ENCODE data around the gene CSTF1. TPM values are rescaled to one million over a fixed set of nuclear protein-coding genes. Genes with fewer than 3 reads are reported as not detected.

CSTF1 gene
- total RNA-seq (2014; rRNA removed; shearing (Covaris generic)): 71.1 and 100 TPM in 2 replicates

DNA sequence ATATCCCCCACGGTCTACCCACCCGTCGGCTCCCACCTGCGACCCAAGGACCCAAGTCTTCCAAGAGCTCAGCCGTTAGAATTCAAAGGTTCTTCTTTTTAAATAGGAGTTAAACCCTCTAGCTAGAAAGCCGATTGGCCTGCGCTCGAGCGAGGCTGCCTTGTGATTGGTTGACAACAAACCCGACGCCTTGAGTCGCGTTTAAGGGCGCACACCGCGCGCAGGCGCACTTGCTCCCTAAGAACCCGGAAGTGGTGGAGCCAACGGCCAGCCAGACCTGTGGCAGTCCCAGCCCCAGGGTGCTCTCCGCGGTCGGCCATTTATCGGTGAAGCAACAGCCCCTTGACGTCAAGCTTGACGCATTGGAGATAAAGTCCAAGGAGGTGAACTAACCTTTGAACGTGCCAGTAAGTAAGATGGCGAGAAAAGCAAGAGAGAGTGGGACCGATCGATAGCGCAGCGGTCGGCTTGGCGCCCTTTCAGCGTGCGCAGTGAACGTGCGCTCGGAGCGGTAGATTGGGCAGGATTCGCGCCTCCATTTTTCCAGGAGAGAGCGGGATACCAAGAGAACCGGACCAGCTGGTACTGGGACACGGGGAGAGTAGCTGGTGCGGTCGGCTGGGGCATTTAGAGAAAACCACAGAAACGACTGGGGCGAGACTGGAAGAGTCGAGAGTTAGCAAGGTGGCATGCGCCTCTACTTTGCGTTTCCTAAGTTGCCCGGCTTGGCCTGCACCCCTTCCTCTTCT lies at the start of gene CSTF1, which contains the start of gene AURKA:
CSTF1 (plus strand) TSS at position 514 of the 749 bp plus-strand sequence. CDS start 2,908 bp downstream, outside the sequence.
AURKA (minus strand) TSS at position 84 of the 749 bp plus-strand sequence. CDS start 4,018 bp downstream, outside the sequence.
- Histone ChIP-seq H3K27me3 (ENCODE audit: control insufficient read depth, insufficient read depth, low read length) (no peaks in the 10 kb centered on the region), H3K4me3 (ENCODE audit: insufficient read depth, low read depth, low read length) (peak within 1 kb of the TSS; percentile 100), H3K36me3 (replicated peaks; ENCODE audit: control insufficient read depth, insufficient read depth, low read length) (peaks cover 33% of the 10 kb centered on the region)
- DNase-seq: peak; percentile 98

DNA sequence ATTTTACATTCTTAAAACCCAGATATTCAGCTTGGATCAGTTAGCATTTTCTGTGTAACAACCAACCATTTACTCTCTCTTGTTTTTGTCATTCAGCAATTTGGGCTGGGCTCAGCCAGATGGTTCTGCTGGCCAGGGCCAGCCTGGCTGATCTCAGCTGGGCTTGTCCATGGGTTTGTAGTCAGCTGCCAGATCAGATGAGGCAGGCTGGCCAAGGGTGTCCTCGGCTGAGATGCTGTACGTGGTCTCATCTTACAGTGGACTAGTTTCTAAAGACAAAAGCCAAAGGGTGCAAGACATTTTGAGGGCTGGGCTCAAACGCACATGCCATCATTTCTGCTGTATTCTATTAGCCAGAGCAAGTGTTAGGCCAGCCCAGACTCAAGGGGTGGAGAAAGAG lies 49.7 kb upstream of the CSTF1 start:
- H3K4me3 ChIP-seq (ENCODE audit: insufficient read depth, low read depth, low read length): no peak overlapping the region
- peaks cover 34% of the 10 kb centered on the region for H3K27me3 ChIP-seq (ENCODE audit: control insufficient read depth, insufficient read depth, low read length)
- H3K36me3 ChIP-seq (replicated peaks; ENCODE audit: control insufficient read depth, insufficient read depth, low read length): no peaks in the 10 kb centered on the region
- no peak for DNase-seq

DNA sequence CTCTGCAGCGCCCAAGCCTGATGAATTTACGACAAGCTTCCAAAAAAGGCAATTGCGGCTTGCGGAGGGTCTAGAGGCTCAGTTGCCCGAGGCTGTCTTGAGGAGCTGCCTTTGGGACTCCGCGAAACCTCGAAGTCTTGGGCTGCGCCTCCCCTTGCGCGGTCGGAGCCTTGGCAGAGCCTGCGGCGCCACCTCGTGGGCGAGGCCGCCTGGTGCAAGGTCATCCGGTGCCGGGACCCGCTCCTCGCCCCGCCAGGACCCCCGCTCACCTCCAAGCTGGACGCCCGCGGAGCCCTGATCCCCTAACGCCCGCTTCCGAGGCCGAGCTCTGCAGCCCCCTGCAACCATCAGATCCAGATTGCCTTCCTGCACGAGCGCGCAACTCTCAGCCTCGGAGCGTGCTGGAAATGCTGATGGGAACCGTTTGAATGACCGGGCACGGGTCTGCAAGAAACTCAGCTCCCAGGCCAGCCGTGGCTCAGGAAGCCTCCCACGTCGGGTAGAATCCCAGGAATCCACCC lies 48.5 kb upstream of the CSTF1 start:
- Histone ChIP-seq H3K36me3 (replicated peaks; ENCODE audit: control insufficient read depth, insufficient read depth, low read length) (no peaks in the 10 kb centered on the region), H3K27me3 (ENCODE audit: control insufficient read depth, insufficient read depth, low read length) (peaks cover 34% of the 10 kb centered on the region), H3K4me3 (ENCODE audit: insufficient read depth, low read depth, low read length) (peak overlapping the region; percentile 17)
- DNase-seq: peak; percentile 95

GRCh38 chr20:56345911-56346310 lies 46.5 kb upstream of the CSTF1 start:
- H3K27me3 ChIP-seq (ENCODE audit: control insufficient read depth, insufficient read depth, low read length): peaks cover 40% of the 10 kb centered on the region
- H3K4me3 ChIP-seq (ENCODE audit: insufficient read depth, low read depth, low read length): no peak overlapping the region
- H3K36me3 ChIP-seq (replicated peaks; ENCODE audit: control insufficient read depth, insufficient read depth, low read length): no peaks in the 10 kb centered on the region
- DNase-seq: no peak

DNA sequence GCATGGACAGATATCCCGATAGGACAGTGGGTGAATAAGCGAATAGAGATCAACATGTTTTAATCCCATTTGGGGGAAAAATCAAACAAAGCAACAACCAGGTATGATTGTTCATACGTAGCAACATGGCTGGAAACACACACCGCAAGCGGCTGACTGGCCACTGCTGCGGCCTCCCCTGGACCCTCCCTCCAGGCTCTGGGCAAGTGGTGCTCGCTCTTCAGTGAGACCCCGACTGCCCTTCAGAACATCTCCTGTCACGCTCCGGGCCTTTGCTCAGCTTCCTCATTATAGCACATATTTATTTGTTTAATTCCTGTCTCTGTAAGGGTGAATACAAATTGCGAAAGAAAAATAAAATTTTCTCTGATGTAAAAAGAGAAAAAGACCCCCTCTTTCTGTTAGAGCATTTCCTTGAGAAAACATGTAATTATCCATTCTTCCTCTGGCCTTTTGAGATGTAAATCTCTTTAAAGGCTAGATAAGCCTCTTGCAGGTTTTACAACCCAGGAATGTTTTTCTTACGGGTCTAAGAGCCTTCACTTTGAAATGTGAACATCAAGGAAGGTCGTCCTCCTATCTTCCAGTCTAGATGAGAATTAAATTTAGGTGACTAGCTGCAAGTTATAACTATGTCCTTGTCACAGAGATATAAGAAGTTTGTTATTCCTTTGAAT lies 44.7 kb upstream of the CSTF1 start:
- no peaks in the 10 kb centered on the region for H3K36me3 ChIP-seq (replicated peaks; ENCODE audit: control insufficient read depth, insufficient read depth, low read length)
- peaks cover 40% of the 10 kb centered on the region for H3K27me3 ChIP-seq (ENCODE audit: control insufficient read depth, insufficient read depth, low read length)
- no peak overlapping the region for H3K4me3 ChIP-seq (ENCODE audit: insufficient read depth, low read depth, low read length)
- DNase-seq: peak; percentile 46

DNA sequence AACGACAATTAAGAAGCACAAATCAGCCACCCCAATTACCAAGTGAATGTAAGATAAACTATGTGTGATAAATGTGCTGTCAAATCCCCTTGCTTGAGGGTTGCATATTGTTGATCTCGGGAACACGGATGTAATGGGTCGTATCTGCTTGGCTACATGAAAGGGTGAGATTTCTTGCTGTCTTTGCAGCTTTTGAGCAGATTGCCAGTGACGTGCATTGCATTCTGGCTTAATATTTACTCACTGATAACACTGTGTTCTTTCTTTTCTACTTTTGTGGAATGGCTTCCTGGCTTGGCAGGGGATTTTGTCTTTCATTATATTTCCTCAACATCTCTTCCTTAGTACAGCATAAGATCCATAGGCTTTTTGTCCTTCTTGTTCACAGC lies 44.1 kb upstream of the CSTF1 start:
- Histone ChIP-seq H3K27me3 (ENCODE audit: control insufficient read depth, insufficient read depth, low read length) (peaks cover 36% of the 10 kb centered on the region), H3K36me3 (replicated peaks; ENCODE audit: control insufficient read depth, insufficient read depth, low read length) (no peaks in the 10 kb centered on the region), H3K4me3 (ENCODE audit: insufficient read depth, low read depth, low read length) (no peak overlapping the region)
- DNase-seq: no peak

DNA sequence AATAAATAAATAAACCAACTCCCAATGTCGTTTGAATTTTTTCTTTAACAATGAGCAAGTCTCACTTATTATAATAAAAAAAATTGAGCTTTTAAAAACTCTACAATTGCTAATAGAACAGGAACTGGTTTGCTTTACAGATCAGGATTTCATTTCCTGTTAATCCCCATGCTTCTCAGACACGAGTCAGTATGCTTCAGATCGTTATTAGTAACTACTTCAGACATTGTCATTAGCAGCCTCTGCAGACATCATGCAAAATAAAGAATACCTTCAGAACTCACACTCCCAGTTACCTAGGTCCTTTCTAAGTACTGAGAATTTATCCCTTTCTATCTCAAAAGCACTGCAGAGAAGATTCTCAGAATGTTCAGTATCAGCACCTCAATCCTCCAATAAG lies 43.7 kb upstream of the CSTF1 start:
- Histone ChIP-seq H3K27me3 (ENCODE audit: control insufficient read depth, insufficient read depth, low read length) (peaks cover 32% of the 10 kb centered on the region), H3K4me3 (ENCODE audit: insufficient read depth, low read depth, low read length) (no peak overlapping the region), H3K36me3 (replicated peaks; ENCODE audit: control insufficient read depth, insufficient read depth, low read length) (no peaks in the 10 kb centered on the region)
- no peak for DNase-seq

DNA sequence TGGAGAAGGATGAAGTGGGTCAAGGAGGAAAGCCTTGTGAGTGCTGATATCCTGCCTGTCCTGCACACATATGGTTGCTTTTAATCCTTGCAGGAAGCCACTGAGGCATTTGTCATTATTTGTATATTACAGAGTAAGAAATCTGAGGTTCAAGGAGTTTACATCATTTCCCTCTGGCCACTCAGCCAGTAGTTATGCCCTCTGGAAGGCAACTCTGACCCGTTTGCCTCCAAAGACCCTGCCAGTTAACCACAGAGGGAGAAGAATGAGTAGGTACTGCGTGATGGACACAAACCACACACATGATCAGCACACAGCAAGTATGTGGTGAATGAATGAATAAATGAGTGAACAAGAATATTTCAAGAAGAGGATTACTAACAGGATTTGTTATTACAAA lies 41.6 kb upstream of the CSTF1 start:
- H3K36me3 ChIP-seq (replicated peaks; ENCODE audit: control insufficient read depth, insufficient read depth, low read length): no peaks in the 10 kb centered on the region

GRCh38 chr20:56352345-56353055 lies 39.9 kb upstream of the CSTF1 start:
- DNase-seq: no peak
- H3K4me3 ChIP-seq (ENCODE audit: insufficient read depth, low read depth, low read length): no peak overlapping the region
- H3K27me3 ChIP-seq (ENCODE audit: control insufficient read depth, insufficient read depth, low read length): peaks cover 6% of the 10 kb centered on the region
- no peaks in the 10 kb centered on the region for H3K36me3 ChIP-seq (replicated peaks; ENCODE audit: control insufficient read depth, insufficient read depth, low read length)

More for the DNA sequence above, 41.6 kb upstream of the CSTF1 start:
- DNase-seq: no peak
- Histone ChIP-seq H3K27me3 (ENCODE audit: control insufficient read depth, insufficient read depth, low read length) (peaks cover 14% of the 10 kb centered on the region), H3K4me3 (ENCODE audit: insufficient read depth, low read depth, low read length) (no peak overlapping the region)

GRCh38 chr20:56353356-56353755 lies 39.1 kb upstream of the CSTF1 start:
- no peaks in the 10 kb centered on the region for H3K36me3 ChIP-seq (replicated peaks; ENCODE audit: control insufficient read depth, insufficient read depth, low read length)
- H3K27me3 ChIP-seq (ENCODE audit: control insufficient read depth, insufficient read depth, low read length): peaks cover 6% of the 10 kb centered on the region
- H3K4me3 ChIP-seq (ENCODE audit: insufficient read depth, low read depth, low read length): no peak overlapping the region
- no peak for DNase-seq

- Histone ChIP-seq H3K27me3 (ENCODE audit: control insufficient read depth, insufficient read depth, low read length) (peaks cover 5% of the 10 kb centered on the region; the same call in 1 of the 2 replicates), H3K4me3 (ENCODE audit: insufficient read depth, low read depth, low read length) (no peak overlapping the region), H3K36me3 (replicated peaks; ENCODE audit: control insufficient read depth, insufficient read depth, low read length) (no peaks in the 10 kb centered on the region; the same call in 1 of the 2 replicates)
- DNase-seq: no peak
Measured at GRCh38 chr20:56358070-56358469, 34.4 kb upstream of the CSTF1 start.

- peaks cover 5% of the 10 kb centered on the region; the same call in 1 of the 2 replicates for H3K27me3 ChIP-seq (ENCODE audit: control insufficient read depth, insufficient read depth, low read length)
- no peaks in the 10 kb centered on the region; the same call in 1 of the 2 replicates for H3K36me3 ChIP-seq (replicated peaks; ENCODE audit: control insufficient read depth, insufficient read depth, low read length)
- peak; percentile 99 for DNase-seq
- peak within 1 kb of the TSS; percentile 76 for H3K4me3 ChIP-seq (ENCODE audit: insufficient read depth, low read depth, low read length)
Measured at GRCh38 chr20:56358600-56359211, 33.7 kb upstream of the CSTF1 start, which contains the start of gene FAM210B. TSS of gene FAM210B (plus strand) at chr20:56358974. CDS start at chr20:56359006, 32 bp downstream.

DNA sequence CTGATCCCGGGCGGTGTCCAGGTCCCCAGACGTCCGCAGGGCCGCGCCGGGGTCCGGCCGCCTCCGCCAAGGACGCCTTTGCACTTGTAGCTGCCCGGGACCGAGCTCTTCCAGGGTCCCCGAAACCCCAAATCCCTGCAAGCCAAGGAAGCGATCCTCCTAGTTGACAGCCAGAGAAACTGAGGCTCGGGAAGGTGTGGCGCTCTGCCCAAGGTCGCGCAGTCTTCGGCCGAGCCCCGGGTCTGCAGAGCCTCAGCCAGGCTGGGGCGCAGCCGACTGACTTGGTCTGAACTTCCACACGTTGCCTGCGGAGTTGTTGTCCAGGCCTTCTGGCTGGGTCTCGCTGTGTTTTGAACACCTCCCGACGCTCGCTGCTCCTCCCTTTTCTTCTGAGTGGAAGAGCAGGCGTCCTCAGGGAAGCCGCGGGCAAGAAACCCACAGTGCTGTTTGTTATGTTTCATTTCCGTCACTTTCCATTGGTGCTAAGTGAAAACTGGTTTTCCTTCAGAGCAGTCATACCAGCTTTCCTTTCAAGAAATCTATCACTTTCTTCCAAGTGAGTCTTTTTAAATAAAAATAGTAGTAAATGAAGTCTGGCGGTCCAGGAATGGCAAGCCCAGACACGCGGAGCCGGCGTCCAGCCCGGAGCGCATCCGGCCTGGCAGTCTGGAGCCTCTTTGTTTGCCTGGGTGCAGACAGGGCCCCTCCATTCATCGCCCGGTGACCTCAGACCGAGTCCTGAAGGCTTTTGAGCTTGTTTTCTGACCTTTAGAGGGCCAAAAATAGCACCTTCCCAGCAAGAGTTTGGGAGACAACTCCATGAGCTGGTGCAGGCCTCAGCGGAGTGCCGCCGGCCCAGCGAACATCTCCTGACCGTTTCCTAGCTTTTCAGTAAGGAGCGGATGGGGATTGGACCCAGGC lies 33.0 kb upstream of the CSTF1 start:
- DNase-seq: peak; percentile 65
- Histone ChIP-seq H3K36me3 (replicated peaks; ENCODE audit: control insufficient read depth, insufficient read depth, low read length) (no peaks in the 10 kb centered on the region; the same call in 1 of the 2 replicates), H3K27me3 (ENCODE audit: control insufficient read depth, insufficient read depth, low read length) (peaks cover 5% of the 10 kb centered on the region; the same call in 1 of the 2 replicates), H3K4me3 (ENCODE audit: insufficient read depth, low read depth, low read length) (peak overlapping the region; percentile 76)
